ENCODE data around the gene SLC5A2.
"Not testable (repeated sequence)": the region's sequence is repeated elsewhere in the genome, so short reads cannot be mapped to it uniquely, and the experiment has no call there.

The SLC5A2 gene

DNA sequence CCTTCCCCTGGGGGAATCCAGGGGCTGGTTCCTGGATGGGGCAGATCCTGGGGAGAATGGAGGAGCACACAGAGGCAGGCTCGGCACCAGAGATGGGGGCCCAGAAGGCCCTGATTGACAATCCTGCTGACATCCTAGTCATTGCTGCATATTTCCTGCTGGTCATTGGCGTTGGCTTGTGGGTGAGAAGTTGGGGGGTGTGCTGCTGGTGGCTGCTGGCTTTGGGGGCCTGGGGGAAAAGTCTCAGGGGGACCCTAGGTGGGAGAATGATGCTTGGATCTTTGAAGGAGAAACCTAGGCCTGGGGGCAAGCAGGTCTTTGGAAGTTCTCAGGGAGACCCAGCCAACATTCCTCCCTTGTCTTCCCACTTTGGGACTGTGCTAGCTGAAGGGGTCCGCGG lies at the start of gene SLC5A2:
Gene SLC5A2 (plus strand): TSS at position 43 of the 400 bp plus-strand sequence. CDS start 14 bp downstream, at position 57.
- DNase-seq = no peak

DNA sequence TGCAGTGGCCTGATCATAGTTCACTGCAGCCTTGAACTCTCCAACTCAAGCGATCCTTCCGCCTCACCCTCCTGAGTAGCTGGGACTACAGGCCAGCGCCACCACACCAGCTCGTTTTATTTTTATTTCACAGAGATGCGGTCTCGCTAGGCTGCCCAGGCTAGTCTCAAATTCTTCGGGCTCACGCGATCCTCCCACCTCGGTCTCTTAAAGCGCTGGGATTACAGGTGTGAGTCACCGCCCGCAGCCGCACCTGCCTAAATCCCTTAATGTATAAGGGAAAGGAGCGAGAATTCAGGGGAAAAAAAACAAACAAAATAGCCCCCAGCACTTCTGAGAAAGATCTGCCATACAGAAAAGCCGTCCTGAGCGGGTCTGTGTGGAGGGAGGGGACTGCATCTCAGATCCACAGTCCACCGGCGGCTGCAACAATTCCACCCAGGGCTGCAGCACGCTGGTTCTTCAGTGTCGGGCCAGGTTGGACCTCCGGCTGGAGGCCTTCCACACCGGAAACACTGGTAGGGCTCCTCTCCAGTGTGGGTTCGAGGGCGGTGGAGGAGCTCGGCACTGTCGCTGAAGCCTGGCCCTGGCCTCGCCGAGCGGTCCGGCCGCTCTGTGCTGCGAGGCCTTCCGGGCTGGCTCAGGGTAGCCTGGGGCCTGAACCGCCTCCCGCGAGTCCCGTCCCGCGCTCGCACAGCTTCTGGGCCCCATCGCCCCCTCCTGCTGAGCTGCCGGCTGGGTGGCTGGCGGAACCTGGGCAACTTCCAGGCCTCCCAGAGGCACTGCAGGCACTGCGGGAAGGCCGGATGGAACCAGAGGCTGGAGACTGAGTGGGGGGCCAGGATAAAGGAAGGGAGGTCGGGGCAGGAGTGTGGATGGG lies 47.3 kb upstream of the SLC5A2 start:
- DNase-seq = no peak

GRCh38 chr16:31436221-31437045 lies 46.5 kb upstream of the SLC5A2 start:
- no peak for DNase-seq

GRCh38 chr16:31438414-31438813 lies 44.5 kb upstream of the SLC5A2 start:
- DNase-seq = no peak

DNA sequence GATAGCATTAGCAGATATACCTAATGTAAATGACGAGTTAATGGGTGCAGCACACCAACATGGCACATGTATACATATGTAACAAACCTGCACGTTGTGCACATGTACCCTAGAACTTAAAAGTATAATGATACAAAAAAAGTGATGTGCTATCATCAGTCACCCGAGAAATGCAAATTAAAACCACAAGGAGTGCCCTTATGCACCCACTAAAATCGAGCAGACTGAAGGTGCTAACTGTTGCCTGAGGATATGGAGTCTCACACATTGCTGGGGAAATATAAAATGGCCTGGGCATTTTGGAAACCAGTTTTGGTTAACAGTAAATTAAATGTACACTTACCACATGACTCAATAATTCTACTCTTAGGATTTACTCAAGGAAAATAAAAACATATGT lies 43.9 kb upstream of the SLC5A2 start:
- not testable (repeated sequence) for DNase-seq

DNA sequence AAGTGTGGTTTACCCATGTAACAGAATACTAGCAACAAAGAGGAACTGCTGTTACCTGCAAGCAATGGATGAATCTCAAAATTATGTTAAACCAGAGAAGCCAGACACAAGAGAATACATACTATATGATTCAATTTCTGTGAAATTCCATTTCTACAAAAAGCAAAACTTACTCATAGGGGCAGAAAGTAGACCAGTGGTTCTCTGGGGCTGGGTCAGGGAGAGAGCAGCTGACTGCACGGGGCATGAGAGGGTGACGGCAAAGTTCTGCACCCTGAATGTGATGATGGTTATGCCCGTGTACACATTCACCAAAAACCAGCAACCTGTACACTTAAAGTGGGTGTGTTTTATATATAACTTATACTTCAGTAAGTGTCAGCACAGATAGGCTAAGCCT lies 43.4 kb upstream of the SLC5A2 start:
- DNase-seq = no peak

DNA sequence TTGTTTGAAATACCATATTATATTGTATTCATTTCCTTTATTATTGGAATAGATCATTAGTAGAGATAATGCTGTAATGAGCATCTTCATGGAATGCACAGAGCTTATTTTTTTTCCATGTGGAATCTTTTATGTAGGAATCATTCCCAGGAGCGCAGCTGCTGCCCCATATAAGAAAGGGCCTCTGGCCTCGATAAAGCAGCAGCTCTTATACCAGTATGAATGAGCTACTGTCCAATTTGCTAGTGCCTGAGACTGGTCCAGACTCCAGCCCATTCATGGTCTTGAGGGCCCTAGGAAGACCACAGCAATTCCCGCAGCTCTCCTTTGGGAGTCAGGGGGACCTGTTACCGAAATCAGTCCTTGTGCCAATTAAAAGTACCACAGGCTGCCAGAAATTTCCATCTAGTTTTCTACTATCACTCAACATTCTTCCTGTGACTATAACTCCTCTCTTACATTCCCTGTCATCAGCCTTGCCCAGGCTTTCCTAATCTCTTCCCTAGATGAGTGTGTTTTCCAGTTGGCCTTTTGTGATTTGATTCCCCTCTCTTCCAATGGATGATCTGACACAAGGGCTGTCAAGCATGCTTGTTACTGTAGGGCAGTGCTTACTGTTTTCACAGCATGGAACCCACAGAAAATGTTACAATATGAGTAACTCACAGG lies 42.3 kb upstream of the SLC5A2 start:
- no peak for DNase-seq

DNA sequence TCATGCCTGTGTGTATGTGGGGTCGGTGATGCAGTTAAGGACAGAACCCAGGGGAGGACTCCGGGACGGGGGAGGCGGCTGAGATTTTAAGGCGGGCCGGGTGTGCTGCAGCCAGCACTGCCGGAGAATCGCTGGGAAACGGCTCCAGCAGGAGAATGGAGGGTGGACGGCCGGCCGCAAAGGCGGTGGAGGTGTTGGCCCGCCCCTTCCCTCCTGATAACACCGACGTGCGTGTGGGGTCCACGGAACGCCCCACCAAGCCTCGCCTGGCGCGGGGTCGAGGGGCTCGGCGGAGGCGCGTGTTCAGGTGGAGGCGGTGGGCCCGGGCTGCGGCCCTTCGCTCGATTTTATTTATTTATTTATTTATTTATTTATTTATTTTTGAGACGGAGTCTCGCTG lies 41.0 kb upstream of the SLC5A2 start:
- no peak for DNase-seq

- not testable (repeated sequence) for DNase-seq
Measured at GRCh38 chr16:31445931-31446330, 37.0 kb upstream of the SLC5A2 start.

DNA sequence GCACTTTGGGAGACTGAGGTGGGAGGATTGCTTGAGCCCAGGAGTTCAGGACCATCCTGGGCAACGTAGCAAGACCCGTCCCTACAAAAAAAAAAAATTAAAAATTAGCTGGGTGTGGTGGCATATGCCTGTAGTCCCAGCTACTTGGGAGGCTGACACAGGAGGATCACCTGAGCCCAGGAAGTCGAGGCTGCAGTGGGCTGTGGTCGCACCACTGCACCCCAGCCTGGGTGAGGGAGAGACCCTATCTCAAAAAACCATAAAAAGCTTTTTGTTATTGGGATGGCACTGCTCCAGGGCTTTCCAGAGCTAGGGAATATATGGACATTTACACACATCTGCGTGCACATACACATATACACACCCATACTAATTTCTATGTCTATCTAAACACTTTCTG lies 31.7 kb upstream of the SLC5A2 start:
- no peak for DNase-seq

- no peak for DNase-seq
Measured at GRCh38 chr16:31451681-31452351, 31.1 kb upstream of the SLC5A2 start.

DNA sequence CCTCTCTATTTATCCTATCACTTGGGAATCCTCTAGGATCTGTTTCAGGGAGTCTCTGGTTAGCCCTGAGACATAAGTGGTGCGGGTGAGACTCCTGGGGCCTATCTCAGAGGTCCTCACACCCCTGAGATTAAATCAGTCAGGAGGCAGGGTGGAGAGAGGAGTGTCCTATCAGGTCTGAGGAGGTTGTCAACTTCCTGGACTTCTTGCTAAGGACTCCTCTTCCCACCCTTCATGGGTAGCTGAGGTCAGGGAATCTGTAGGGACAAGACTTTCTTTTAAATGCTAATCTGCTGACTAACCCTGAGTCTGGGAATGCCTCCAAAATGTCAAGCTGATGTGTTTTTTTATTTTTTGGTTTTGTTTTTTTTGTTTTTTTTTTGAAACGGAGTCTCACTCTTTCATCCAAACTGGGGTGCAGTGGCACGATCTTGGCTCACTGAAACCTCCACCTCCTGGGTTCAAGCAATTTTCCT lies 30.3 kb upstream of the SLC5A2 start:
- DNase-seq = no peak

- DNase-seq = no peak
Measured at GRCh38 chr16:31453255-31454204, 29.4 kb upstream of the SLC5A2 start.

GRCh38 chr16:31455601-31456314 lies 27.2 kb upstream of the SLC5A2 start:
- DNase-seq = peak in 1 of 2 donors; percentile 35

- no peak for DNase-seq
Measured at GRCh38 chr16:31456988-31457360, 25.9 kb upstream of the SLC5A2 start.

DNA sequence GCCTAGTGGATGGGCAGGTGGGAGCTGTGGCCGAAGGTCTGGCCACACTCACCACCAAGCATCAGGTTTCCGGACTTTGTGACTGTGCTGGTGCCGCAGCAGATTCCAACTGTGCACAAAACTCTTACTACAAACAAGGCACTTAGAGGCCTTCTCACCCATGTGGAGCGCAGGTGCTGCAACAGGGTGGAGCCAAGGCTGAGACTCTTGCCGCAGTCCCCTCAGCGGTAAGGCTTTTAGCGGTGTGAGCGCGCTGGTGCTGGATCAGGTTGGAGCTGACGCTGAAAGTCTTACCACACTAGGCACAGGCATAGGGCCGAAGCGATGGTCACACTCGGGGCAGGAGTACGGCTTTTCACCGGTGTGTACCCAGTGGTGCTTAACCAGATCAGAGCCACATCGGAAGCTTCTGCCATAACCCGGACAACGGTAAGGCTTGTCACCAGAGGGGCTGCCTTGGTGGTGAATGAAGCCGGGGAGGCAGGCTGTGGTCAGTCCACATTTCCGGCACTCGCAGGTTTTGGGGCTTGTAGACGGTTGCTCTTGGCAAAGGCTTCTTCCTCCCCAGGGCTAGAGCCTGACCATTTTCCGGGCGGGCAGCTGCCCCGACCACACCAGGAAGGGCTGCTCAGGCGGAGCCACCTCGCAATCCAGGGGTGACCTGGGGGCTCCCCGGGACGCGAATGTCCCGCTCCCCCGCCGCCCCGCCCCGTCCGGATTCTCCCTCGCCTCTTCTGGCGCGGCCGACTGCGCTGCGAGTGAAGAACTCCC lies 24.7 kb upstream of the SLC5A2 start:
- peak; percentile 57 to 59 for DNase-seq

- DNase-seq = peak; percentile 96
Measured at GRCh38 chr16:31458844-31459686, 23.9 kb upstream of the SLC5A2 start, which contains the start of gene ARMC5. Gene ARMC5, plus strand, starts transcription at chr16:31459501. Its CDS starts 24 bp downstream, at chr16:31459525.

DNA sequence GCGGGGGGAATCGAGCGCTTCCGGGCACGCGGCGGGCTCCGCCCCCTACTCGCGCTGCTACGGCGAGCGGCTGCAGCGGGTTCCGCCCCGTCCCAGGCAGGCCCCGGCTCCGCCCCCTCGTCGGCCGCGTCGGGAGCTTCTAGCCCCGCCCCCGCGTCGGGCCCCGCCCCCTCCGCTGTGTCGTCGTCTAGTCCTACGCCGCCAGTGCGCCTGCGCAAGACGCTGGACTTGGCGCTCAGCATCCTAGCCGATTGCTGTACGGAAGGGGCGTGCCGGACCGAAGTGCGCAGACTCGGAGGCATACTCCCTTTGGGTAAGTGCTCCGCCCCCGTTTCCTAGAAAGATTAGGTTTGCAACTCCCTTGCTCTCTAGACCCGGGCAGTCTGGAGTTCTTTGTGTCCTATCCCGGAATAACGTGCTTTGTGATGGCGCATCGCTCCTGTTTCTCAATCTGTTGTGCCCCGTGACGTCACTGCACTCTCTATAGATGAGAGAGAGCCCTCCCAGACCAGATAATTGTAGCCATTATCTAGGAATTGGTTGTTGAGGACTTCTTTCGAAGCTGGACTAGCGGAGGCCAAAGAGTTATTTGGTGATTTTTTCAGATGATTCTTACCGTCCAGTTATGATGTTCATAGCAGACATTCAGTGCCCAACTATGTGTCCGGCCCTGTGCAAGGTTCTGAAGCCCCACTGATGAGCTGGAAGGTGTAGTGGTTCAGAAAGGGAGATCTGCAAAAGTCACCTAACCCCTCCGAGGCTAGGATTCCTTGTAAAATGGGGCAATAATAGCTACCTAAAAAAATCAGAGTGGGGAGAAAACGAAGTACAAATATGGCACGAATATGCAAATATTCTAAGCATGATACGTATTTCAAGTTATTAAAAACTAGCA lies 23.0 kb upstream of the SLC5A2 start:
- peak; percentile 100 for DNase-seq
